Gastrocnemius medialis (tissue), 4 donors: ENCODE results near the gene NOL4L. TPM values are rescaled to one million over a fixed set of nuclear protein-coding genes. Genes with fewer than 3 reads are reported as not detected.

Experiments
- ATAC-seq, 2 donors: fragments of 150-250 bp; one replicate each; pipeline ENCODE4 v1.9.1; 2016
- DNase-seq, 2 donors: peaks; one replicate each; pipeline ENCODE4 v3.0.0-alpha.2; 2019
- H3K27ac ChIP-seq, 4 donors: fragments of 200-600 bp; sonication (generic); 1 replicate in 1 of 4; 2 replicates in 3 of 4; pipeline ENCODE4 v1.5.1; 2016 to 2018; ENCODE audit warnings: mild to moderate bottlenecking in 2 of 4, moderate library complexity in 1 of 4
- H3K27me3 ChIP-seq, 3 donors: fragments of 200-600 bp; sonication (generic) in 2 of 3; 1 replicate in 1 of 3; 2 replicates in 2 of 3; pipeline versions ENCODE4 v1.5.1 to v1.6.0; 2016 to 2019; ENCODE audit warnings: mild to moderate bottlenecking in 1 of 3, moderate library complexity in 1 of 3
- H3K36me3 ChIP-seq, 2 donors: fragments of 200-600 bp; sonication (generic) in 1 of 2; one replicate each; pipeline ENCODE4 v1.5.1; 2017 to 2018
- H3K4me1 ChIP-seq, 2 donors: fragments of 200-600 bp; sonication (generic) in 1 of 2; one replicate each; pipeline ENCODE4 v1.5.1; 2016 to 2017; ENCODE audit warnings: mild to moderate bottlenecking in 2 of 2
- H3K4me3 ChIP-seq, 4 donors: fragments of 200-600 bp; sonication (generic) in 3 of 4; 1 replicate in 1 of 4; 2 replicates in 3 of 4; pipeline ENCODE4 v1.5.1; 2016 to 2019; ENCODE audit warnings: mild to moderate bottlenecking in 2 of 4
- H3K9me3 ChIP-seq, 3 donors: fragments of 200-600 bp; sonication (generic) in 2 of 3; 1 replicate in 1 of 3; 2 replicates in 2 of 3; pipeline ENCODE4 v1.5.1; 2016 to 2019
- POLR2A ChIP-seq, 2 donors: fragments of 450-650 bp; IDR thresholded peaks; one replicate each; pipeline ENCODE4 v1.6.1; 2017; ENCODE audit warnings: antibody characterized with exemption in 2 of 2, mild to moderate bottlenecking in 2 of 2, moderate library complexity in 2 of 2
- in situ Hi-C, 4 donors: fragments of 200-750 bp; cut with MboI; loops; one replicate each; pipeline versions ENCODE4 v1.15.0 to v1.8.0; 2017; ENCODE audit warnings: low sequenced_read_pairs in 4 of 4
- intact Hi-C: fragments of 100-400 bp; cut with DNase I; formaldehyde crosslinking; loops from one replicate; pipeline ENCODE4 v1.15.1; 2023; ENCODE audit warnings: low total_unique reads
- total RNA-seq, 4 donors: library from RNA; depleted of rRNA; stranded (reverse); fragments of >200 nt; gene quantifications; one replicate each; pipeline versions ENCODE4 v1.1.0 to v1.2.3, GENCODE V29; 2016
- TF ChIP-seq, protein P1 (sequence below), 5 experiments: fragments of 450-650 bp in 3 of 5; fragments of 200-600 bp in 2 of 5; sonication (generic) in 2 of 5; IDR thresholded peaks in 4 of 5; conservative IDR thresholded peaks in 1 of 5; 1 replicate in 4 of 5; 2 replicates in 1 of 5; pipeline ENCODE4 v1.5.1; 2016 to 2019; ENCODE audit warnings: antibody characterized with exemption in 5 of 5, mild to moderate bottlenecking in 3 of 5, moderate library complexity in 3 of 5

Gene NOL4L
- total RNA-seq, 4 donors from 2014 or later, result 1.4 to 1.9 (median 1.7) TPM

DNA sequence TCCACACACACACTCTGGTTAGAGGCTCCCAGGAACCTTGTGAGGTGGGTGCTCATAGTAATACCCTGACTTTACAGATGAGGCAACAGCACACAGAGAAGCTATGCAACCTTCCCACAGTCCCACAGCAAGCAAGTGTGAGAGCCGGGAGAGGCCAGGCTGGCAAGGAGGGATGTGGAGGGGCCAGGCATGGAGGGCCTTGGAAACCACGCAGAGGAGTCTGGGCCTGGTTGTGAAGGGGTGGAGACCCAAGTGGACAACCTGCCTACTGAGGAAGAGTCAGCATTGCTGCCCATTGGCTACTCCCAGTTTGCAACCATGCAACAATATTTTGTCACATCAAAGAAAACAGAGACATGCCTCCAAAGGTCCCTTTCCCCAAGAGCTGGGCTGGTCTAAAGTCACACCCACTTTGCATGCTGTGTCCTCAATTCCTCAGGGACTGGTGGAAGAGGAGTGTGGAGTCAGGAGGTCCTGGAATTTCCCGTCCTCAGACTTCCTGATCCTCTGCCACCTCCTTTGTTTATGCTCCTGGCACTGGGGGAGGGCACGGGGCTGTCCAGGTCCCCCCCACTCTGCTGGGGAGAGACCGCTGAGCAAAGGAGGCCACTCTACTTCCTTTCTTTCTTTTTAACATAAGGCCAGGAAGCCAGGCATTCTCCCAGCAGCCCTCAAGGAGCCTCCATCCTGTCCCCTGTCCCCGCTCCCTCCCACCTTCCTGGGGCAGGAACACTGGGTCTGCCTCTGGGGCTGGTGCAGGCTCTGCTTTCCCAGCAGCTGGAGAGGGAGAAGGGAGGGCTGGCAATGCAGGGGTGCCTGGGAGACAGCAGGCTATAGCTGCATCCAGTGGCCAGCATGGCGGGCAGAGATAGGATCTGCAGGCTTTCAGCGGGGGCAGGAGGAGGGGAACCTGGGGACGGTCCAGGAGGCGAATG is 68.3 kb downstream of the NOL4L start:
- Histone ChIP-seq H3K4me1 (peaks cover 0 to 9% of the 10 kb centered on the region in 2 donors), H3K36me3 (no peaks in the 10 kb centered on the region), H3K27ac (no peak overlapping the region), H3K4me3 (no peak overlapping the region), H3K27me3 (no peaks in the 10 kb centered on the region), H3K9me3 (no peaks in the 10 kb centered on the region)
- DNase-seq (no peak), ATAC-seq (no peak)
- in situ Hi-C loops, result no loop called here
- TF ChIP-seq, protein P1, sequence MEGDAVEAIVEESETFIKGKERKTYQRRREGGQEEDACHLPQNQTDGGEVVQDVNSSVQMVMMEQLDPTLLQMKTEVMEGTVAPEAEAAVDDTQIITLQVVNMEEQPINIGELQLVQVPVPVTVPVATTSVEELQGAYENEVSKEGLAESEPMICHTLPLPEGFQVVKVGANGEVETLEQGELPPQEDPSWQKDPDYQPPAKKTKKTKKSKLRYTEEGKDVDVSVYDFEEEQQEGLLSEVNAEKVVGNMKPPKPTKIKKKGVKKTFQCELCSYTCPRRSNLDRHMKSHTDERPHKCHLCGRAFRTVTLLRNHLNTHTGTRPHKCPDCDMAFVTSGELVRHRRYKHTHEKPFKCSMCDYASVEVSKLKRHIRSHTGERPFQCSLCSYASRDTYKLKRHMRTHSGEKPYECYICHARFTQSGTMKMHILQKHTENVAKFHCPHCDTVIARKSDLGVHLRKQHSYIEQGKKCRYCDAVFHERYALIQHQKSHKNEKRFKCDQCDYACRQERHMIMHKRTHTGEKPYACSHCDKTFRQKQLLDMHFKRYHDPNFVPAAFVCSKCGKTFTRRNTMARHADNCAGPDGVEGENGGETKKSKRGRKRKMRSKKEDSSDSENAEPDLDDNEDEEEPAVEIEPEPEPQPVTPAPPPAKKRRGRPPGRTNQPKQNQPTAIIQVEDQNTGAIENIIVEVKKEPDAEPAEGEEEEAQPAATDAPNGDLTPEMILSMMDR (IDR thresholded peaks at IDR 0.05 in 4 of 5, conservative IDR thresholded peaks at IDR 0.05 in 1 of 5), result no peak
- TF ChIP-seq POLR2A (IDR thresholded peaks at IDR 0.05), result no peak
- intact Hi-C loops, result no loop called here

GRCh38 chr20:32515631-32516101 is 69.5 kb downstream of the NOL4L start:
- H3K27ac ChIP-seq, result no peak overlapping the region
- no peak for DNase-seq
- intact Hi-C loops (no loop called here), in situ Hi-C loops (no loop called here)
- ATAC-seq, result no peak
- H3K36me3 ChIP-seq, result no peaks in the 10 kb centered on the region
- no peaks in the 10 kb centered on the region for H3K9me3 ChIP-seq
- H3K4me1 ChIP-seq, result peaks cover 0 to 9% of the 10 kb centered on the region in 2 donors
- H3K27me3 ChIP-seq, result no peaks in the 10 kb centered on the region
- no peak overlapping the region for H3K4me3 ChIP-seq
- TF ChIP-seq POLR2A (IDR thresholded peaks at IDR 0.05), result no peak

DNA sequence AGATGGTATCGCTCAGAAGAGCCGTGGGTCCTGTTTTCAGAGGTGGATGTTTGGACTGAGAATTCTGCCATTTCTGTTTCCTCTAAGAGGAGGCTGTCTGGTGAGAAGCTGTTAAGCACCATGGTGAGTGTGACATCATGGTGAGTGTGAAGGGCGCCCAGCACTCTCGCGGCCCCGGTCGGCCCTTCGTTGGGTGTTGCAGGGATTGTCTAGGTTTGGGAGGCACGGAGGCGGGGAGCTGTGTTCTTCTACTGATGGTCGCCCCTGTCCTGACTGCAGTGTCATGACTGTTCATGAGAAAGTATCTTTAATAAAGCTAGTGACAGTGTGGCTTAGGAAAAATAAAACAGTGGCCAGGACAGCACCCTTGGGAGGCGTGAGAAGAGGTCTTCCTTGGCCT is 70.4 kb downstream of the NOL4L start:
- ATAC-seq (no peak), DNase-seq (no peak)
- no peaks in the 10 kb centered on the region for H3K36me3 ChIP-seq
- in situ Hi-C loops (no loop called here), intact Hi-C loops (no loop called here)
- peaks cover 0 to 9% of the 10 kb centered on the region in 2 donors for H3K4me1 ChIP-seq
- TF ChIP-seq, protein P1 (IDR thresholded peaks at IDR 0.05 in 4 of 5, conservative IDR thresholded peaks at IDR 0.05 in 1 of 5), result no peak
- TF ChIP-seq POLR2A (IDR thresholded peaks at IDR 0.05), result no peak
- no peak overlapping the region for H3K4me3 ChIP-seq
- H3K27ac ChIP-seq, result no peak overlapping the region
- no peaks in the 10 kb centered on the region for H3K27me3 ChIP-seq
- H3K9me3 ChIP-seq, result no peaks in the 10 kb centered on the region

DNA sequence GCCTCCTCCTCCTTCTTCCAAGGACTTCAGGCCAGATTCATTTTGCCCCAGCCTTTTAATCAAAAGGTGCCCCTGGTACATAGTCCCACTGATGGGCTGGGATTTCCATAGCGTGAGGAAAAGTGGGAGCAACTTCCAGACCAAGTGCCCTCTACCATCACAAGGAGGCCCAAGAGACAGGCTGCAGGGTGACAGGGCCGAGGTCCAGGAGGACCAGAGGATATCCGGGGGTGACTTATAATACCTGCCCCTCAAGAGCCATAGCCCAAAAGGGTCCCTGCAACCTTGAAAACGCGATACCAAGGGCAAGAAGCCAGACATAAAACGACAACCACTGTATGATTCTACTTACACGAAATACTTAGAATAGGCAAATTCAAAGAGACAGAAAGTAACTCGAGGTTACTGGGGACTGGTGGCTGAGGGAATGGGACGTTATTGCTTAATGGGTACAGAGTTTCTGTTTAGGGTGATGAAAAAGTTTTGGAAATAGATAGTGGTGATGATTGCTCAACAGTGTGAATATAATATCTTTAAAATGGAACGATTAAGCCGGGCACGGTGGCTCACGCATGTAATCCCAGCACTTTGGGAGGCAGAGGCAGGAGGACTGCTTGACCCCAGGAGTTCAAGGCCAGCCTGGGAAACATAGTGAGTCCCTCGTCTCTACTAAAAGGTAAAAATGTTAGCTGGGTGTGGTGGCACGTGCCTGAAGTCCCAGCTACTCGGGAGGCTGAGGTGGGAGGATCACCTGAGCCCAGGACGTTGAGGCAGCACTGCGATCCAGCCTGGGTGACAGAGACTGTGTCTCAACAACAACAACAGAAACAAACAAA is 71.9 kb downstream of the NOL4L start:
- Histone ChIP-seq H3K4me3 (no peak overlapping the region), H3K4me1 (peaks cover 0 to 9% of the 10 kb centered on the region in 2 donors), H3K9me3 (no peaks in the 10 kb centered on the region), H3K27me3 (no peaks in the 10 kb centered on the region), H3K27ac (no peak overlapping the region), H3K36me3 (no peaks in the 10 kb centered on the region)
- in situ Hi-C loops (no loop called here), intact Hi-C loops (no loop called here)
- no peak for ATAC-seq
- TF ChIP-seq POLR2A (IDR thresholded peaks at IDR 0.05), result no peak
- TF ChIP-seq, protein P1 (IDR thresholded peaks at IDR 0.05 in 4 of 5, conservative IDR thresholded peaks at IDR 0.05 in 1 of 5), result no peak
- no peak for DNase-seq

DNA sequence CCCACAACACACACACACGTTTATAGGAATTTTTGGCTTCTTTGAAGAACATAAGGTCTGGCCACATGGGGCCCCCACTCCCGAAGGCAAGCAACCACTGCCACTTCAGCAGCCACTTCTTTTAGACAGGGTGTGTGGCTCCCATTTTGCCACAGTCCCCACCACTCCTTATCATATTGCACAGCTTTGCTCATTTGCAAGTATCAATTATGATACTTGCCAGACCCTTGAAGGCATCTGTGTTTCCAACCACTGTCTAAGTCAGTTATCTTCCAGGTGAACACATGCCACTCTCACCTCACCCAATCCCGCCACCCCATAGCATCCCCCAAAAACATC is 73.1 kb downstream of the NOL4L start:
- intact Hi-C loops, result no loop called here
- Histone ChIP-seq H3K36me3 (no peaks in the 10 kb centered on the region), H3K4me1 (peaks cover 0 to 6% of the 10 kb centered on the region in 2 donors), H3K9me3 (no peaks in the 10 kb centered on the region), H3K27me3 (no peaks in the 10 kb centered on the region), H3K4me3 (no peak overlapping the region), H3K27ac (no peak overlapping the region)
- DNase-seq (no peak), ATAC-seq (no peak)
- in situ Hi-C loops, result no loop called here
- TF ChIP-seq POLR2A (IDR thresholded peaks at IDR 0.05), result no peak
- TF ChIP-seq, protein P1 (IDR thresholded peaks at IDR 0.05 in 4 of 5, conservative IDR thresholded peaks at IDR 0.05 in 1 of 5), result no peak
